GM21619 (cell line): ENCODE measurements around the gene INSR.
"Not testable (repeated sequence)": the region's sequence is repeated elsewhere in the genome, so short reads cannot be mapped to it uniquely, and the experiment has no call there.

ENCODE experiments used
- ATAC-seq: cut with Tn5 transposase; IDR thresholded peaks from one replicate; pipeline ENCODE4 v1.9.1; 2021; ENCODE audit not compliant: unreplicated experiment

The INSR gene

DNA sequence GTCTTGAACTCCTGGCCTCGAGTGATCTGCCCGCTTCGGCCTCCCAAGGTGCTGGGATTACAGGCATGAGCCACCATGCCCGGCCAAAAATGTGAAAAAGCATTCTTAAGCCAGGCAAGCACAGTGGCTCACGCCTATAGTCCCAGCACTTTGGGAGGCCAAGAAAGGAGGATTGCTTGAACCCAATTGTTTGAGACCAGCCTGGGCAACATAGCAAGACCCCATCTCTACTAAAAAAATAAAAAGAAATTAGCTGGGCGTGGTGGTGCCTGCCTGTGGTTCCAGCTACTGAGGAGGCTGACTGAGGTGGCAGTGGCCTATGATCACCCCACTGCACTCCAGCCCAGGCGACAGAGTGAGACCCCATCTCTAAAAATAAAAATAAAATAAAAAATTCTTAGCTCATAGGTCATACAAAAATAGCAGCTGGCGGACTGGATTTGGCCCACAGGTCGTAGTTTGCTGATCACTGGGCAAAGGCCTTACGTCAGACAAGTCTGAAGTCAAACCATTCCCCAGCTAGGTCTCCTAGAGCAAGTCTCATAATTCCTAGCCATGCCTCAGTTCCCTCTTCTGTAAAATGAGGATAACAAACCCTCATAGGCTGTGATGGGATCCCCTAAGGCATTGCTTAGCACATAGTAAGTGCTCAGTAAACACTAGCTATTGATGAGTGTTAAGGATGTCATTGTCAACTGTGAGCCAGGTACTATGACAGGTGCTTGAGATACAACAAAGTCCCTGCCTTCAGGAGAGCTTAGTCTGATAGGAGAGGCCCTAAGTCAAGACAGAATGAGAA lies 36.0 kb downstream of the INSR start:
- no peak for ATAC-seq

DNA sequence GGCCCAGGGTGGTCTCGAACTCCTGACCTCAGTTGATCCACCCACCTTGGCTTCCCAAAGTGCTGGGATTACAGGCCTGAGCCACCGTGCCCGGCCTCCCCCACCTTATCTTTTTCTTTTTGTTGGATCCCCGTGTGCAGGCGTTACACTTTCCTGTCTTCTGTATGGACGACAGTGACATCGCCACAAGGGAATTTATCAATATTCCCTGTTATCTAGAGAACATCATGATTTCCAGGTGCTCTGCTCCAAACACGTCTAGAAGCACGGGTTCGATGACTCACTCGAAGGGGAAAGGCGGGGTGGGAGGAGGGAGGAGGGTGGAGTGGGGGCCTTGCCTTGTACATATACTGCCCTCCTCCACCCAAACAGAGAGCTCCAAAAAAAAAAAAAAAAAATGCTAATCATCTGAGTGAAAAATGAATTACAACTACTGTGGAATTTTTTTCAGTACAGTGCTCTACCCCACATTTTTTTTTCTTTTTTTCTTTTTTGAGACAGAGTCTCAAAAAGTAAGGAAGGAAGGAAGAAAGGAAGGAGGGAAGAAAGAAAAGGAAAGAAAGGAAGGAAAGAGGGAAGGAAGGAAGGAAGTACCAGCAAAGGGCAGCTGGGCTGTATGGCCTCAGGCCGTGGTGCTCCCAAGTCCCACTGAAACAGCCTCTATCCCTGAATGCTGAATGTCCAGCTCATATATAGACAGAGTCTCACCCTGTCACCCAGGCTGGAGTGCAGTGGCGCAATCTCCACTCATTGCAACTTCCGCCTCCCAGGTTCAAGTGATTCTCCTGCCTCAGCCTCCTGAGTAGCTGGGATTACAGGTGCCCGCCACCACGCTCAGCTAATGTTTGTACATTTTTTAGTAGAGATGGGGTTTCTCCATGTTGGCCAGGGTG lies 36.8 kb downstream of the INSR start:
- no peak for ATAC-seq

DNA sequence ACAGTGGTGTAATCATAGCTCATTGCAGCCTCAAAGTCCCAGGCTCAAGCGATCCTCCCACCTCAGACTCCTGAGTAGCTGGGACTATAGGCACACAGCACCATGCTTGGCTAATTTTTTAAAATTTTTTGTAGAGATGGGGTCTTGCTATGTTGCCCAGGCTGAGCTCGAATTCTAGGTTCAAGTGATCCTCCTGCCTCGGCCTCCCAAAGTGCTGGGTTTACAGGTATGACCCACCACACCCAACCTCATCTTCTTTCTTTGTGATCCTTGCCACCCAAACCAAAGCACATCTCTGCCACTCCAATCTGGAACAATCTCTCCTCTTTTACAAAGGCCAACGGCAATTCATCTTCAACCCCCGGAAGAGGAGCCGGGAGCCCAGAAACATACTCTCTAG lies 38.6 kb downstream of the INSR start:
- ATAC-seq, result no peak

DNA sequence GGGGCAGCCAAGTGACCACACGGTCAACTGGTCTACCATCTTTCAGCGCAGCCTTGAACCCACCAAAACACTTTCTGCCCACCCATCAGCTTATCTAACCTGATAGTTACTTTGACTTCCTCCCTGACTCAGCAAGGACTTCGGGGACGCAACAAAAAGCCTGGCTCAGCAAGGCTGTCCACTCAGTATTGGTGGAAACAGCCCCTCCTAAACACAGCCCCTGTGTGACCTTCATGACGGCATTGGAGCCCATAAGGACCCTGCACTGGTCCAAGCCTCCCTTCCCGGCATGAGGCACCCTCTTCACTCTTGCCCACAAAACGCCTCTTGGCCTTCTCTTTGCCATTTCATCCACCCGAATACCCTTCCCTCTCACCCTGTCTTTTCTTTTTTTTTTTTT lies 39.1 kb downstream of the INSR start:
- ATAC-seq, result no peak

DNA sequence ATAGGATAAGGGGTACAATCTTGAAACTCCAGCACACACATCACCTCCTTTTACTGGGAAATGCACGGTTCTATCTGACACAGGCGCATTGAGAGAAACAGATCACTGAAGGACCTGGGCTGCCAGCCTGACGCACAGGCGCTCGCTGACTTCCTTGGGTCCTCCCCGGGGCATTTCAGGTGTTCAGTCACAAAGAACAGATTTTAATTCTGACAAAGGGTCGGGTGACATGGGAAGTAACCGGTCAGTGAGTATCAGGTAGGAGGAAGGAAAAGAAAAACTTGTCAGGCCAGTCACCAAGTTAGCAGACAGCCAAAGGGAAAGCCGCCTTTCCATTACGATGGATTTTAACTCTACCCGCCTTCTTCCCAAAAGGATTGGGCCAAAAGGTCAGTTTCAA lies 39.6 kb downstream of the INSR start:
- no peak for ATAC-seq

DNA sequence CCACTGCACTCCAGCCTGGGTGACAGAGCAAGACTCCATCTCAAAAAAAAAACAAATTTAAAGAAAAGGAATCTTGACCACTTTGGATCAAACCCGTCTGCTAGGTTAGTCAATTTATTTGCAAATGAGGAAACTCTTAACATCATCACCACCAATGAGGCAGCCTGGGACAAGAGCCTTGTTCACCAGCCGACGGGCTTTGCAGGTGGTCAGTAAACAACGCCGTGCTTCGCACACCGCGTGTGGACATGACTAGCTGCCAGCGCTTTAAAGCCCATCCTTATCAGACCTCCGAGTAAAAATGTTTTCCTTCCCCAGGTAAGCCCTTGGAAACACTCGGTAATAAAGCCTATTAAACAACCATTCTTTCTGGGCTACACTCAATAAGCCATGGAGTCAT lies 41.9 kb downstream of the INSR start:
- ATAC-seq, result no peak

DNA sequence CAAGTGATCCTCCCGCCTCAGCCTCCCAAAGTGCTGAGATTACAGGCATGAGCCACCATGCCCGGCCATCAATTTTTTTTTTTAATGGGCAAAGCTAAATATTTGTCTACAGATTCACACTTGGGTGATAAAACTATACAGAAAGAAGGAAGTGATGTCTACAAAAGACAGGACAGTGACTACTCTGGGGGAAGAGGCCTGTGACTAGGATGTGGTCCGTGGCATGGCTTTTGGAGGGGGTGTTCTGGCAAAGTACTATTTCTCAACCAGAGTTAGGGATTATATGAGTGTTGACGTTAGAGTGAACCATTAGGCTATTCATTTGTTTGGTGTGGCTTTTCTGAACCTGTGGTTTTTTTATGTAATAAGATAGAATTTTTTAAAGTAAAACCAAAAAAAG lies 42.7 kb downstream of the INSR start:
- ATAC-seq, result no peak

DNA sequence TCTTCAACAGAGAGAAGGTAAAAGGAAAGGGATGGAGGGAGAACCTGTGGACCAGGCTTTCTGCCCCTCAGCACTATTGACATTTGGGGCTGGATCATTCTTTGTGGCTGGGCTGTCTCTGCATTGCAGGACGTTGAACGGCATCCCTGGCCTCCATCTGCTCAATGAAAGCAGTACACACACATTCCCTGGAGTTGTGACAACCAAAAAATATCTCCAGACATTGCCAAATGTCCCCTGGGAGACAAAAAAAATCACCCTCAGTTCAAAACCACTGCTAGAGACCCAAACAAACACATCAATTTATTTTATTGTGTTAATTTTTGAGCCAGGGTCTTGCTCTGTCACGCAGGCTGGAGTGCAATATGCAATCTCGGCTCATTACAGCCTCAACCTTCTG lies 43.3 kb downstream of the INSR start:
- ATAC-seq, result no peak

DNA sequence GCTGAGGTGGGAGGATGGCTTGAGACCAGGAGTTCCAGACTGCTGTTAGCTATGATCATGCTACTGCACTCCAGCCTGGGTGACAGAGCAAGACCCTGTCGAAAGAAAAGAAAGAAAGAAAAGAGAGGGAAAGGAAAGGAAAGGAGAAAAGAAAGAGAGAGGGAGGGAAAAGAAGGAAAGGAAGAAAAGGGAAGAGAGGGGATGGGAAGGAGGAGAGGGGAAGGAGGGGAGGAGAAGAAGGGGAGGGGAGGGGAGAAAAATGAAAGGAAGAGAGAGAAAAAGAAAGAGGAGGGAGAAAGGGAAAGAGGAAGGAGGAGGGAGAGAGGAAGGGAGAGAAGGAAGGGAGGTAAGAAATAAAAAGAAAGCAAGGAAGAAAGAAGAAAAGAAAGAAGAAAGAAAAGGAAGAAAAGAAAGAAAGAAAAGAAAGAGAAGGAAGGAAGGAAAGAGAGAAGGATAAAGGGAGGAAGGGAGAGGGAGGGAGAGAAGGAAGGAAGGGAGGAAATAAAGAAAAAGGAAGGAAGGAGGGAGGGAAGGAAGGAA lies 44.1 kb downstream of the INSR start:
- no peak for ATAC-seq

DNA sequence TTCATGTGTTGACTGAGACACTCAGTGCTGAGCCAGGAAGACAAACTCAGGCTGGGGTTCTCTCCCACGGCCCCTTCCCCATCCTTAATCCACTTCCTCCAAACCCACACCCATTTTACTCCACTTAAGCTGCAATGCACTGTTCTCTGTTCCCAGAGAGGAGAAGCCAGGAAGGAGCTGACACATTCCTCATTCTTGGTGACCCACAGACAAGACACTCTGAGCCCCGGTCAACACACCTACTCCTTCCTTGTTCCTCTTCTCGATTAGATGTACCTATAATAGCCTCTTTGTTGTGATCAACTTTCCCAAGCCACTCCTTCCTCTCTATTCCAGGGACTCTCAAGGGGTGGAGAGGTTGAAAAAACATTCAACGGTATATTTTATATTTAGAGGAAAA lies 47.1 kb downstream of the INSR start:
- ATAC-seq, result no peak

DNA sequence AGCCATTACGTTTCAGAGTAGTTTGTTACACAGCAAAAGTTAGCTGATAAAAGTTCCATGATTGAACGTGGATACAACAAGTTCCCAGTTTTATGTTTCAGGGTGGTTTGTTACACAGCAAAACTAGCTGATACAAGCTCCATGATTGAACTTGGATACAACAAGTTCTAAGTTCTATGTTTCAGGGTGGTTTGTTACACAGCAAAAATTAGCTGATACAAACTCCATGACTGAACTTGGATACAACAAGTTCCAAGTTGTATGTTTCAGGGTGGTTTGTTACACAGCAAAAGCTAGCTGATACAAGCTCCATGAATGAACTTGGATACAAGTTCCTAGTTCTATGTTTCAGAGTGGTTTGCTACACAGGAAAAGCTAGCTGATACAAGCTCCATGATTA lies 47.6 kb downstream of the INSR start:
- no peak for ATAC-seq

DNA sequence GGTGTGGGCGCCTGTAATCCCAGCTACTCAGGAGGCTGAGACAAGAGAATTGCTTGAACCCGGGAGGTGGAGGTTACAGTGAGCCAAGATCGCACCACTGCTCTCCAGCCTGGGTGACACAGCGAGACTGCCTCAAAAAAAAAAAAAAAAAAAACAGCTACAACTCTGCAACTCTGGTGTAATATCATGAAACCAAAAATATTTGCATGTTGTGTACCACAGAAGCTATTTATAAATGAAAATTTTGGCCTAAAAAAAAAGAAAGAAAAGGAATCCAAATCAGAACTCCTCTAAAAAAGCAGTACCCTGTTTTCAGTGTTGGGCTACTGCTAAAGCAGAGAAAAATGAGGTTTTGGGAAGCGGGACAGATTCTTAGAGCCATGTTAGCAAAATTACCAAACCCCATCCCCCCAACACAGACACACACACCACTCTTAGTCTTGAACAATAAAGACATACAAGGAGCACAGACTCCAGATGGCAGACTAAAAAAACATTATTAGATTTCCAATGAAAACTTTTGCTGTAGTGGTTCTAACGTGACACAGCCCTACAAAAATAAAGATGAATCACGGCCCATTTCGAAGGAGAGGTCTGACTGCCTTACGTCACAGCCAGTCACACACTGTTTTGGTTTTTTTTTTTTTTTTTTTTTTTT lies 51.5 kb downstream of the INSR start:
- no peak for ATAC-seq

DNA sequence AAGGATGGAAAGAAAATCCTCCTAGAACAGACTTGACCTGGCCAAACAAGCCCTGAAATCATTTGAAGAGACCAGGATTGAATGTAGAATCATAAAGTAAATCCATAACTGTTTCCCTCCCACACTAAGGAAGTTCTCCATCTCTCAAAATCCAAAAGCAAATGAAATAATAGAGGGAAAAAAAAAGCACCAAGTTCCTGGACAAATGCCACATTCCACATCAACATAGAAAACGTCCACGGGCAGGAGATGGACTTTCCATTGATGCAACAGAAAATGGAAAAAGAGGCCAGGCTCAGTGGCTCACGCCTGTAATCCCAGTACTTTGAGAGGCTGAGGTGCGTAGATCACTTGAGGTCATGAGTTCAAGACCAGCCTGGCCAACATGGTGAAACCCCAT lies 56.2 kb downstream of the INSR start:
- ATAC-seq, result no peak

DNA sequence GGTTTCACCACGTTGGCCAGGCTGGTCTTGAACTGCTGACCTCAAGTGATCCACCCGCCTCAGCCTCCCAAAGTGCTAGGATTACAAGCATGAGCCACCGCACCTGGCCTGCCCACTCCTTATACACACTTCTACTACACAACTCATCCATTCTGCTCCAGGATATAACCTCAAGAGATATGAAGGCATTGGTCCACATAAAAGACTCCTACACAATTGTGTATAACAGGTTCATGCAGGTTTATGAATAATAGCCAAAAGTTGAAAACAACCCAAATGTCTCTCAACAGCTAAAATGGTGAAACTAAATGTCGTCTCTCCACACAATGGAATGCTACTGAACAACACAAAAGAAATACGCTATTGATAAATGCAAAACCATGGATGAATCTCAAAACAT lies 58.1 kb downstream of the INSR start:
- no peak for ATAC-seq

DNA sequence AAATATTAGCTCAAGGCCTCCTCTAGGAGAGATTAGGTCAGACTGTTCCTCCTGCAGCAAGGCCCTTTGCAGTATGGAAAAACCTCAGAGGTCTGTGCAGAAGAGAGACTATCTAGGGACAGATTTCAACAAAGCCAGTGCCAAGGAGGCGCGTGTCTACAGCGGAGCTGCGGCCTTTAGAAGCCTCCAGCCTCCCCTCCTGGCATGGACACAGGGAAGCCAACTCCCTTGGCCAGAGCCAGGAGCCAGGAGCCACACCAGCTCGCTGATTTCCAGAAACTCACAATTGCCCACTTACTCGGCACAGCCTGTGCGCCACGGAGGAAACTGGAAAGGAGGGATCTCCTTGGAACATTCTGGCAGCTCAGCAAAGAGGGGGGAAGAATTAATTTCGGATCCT lies 63.4 kb downstream of the INSR start:
- ATAC-seq, result no peak

DNA sequence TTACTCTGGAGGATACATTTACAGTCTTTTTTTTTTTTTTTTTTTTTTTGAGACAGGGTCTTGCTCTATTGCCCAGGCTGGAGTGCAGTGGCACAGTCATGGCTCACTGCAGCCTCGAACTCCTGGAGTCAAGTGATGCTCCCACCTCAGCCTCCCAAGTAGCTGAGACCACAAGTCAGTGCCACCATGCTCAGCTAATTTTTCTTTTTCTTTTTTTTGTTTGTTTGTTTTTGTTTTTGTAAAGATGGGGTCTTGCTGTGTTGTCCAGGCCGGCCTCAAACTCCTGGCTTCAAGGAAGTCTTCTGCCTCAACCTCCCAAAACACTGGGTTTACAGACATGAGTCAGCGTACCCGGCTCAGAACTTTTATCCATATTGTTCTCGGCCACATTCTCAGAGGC lies 64.5 kb downstream of the INSR start:
- ATAC-seq, result no peak

DNA sequence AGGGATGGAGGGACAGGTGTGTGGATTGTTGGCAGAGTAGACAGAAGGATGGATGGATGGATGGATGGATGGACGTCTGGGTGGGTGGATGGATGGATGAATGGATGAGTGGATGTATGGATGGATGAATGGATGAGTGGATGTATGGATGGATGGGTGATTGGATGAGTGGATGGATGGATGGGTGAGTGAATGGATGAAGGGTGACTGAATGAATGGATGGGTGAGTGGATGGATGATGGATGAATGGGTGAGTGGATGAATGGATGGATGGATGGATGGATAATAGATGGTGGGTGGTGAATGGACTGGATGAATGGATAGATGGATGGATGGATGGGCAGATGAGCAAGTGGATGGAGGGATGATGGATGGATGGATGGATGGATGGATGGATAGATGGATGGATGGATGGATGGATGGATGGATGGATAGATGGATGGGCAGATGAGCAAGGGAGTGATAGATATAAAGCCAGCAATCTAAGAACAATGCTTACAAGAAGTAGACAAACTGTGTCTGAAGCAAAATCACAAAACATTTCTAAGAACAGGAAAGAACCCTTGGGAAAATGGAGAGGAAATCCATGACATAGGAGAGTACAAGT lies 65.2 kb downstream of the INSR start:
- ATAC-seq, result no peak

DNA sequence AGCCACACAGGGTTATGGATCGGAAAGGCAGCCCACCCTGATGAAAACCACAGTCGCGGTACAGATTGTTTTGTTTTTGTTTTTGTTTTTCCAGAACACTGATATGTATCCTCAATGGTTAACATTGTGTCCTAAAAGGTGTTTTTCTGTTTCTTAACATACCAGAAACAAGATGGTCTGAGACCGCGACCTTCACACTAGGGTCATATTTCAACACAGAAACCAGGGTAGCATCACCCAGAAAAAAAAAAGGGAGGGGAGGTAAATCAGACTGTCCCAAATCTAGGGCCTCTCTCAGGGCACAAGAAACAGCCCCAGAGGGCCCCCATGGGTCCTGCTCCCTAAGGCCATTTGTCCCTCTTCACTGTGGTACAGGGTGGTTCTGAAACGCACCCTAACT lies 66.5 kb downstream of the INSR start:
- ATAC-seq, result no peak

DNA sequence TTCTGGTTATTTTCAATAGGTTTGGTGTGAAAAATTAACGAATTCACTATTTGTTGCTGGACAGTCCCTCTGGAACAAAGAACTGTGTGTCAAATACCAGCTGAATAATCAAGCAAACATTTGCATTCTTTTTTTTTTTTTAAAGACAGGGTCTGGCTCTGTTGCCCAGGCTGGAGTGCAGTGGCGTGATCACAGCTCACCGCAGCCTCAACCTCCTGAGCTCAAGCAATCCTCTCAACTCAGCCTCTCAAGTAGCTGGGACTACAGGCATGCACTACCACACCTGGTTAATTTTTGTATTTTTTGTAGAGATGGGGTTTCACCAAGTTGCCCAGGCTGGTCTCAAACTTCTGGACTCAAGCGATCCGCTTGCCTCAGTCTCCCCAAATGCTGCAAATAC lies 67.1 kb downstream of the INSR start:
- not testable (repeated sequence) for ATAC-seq

DNA sequence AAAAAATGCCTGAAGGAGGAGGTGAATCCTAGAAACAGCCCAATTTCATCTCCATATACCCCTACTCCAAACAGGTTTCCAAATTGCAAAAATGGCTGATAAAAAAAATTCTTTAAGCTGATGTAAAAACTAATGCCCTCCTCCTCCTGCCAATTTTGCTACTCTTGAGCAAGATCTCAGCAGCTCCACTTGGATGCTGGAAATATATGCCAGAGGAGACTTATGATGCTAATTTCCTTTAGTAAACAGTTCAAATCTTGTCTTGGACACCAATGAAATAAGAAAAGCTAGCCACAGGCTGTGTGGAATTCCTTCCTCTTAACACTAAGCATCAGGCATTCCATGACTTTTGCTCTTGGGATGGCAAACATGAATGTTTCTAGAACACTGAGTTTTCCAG lies 67.5 kb downstream of the INSR start:
- no peak for ATAC-seq

DNA sequence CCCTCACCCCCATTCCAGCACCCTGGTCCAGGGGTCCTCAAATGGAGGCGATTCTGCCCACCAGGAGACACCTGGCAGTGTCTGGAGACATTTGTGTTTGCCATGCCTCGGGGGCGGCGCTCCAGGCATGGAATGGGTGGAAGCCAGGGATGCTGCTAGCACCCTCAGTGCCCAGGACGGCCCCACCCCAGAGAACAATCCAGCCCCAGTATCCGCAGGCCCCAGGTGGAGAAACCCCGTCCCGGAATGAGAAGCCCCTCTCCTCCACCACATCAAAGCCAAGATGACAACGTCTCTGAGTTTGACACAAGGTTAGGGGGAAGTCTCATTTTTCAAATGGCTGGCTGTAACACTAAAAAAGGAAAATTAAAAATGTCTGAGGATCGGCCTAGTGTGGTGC lies 68.5 kb downstream of the INSR start:
- no peak for ATAC-seq
